HEK293 (cell line): ENCODE results near the gene CENPB.

ENCODE experiments used
- ATF2 ChIP-seq: fragments of 450-650 bp; formaldehyde crosslinking; IDR thresholded peaks from 2 replicates; pipeline ENCODE4 v1.5.1; 2016; ENCODE audit warnings: missing biosample characterization, missing genetic modification characterization, low read depth
- BCL11B ChIP-seq: fragments of 450-650 bp; formaldehyde crosslinking; IDR thresholded peaks from 2 replicates; pipeline ENCODE4 v1.5.1; 2016; ENCODE audit warnings: low read depth, missing biosample characterization, missing genetic modification characterization
- CTCF ChIP-seq: fragments of 450-650 bp; formaldehyde crosslinking; IDR thresholded peaks from 2 replicates; pipeline ENCODE4 v1.5.1; 2016; ENCODE audit warnings: missing biosample characterization, missing genetic modification characterization
- GLIS2 ChIP-seq: fragments of 450-650 bp; formaldehyde crosslinking; IDR thresholded peaks from 2 replicates; pipeline ENCODE4 v1.5.1; 2016; ENCODE audit warnings: missing biosample characterization, missing genetic modification characterization
- HIC1 ChIP-seq: fragments of 450-650 bp; formaldehyde crosslinking; IDR thresholded peaks from 2 replicates; pipeline ENCODE4 v1.5.1; 2016; ENCODE audit warnings: missing biosample characterization, missing genetic modification characterization
- KLF8 ChIP-seq: fragments of 450-650 bp; formaldehyde crosslinking; IDR thresholded peaks from 2 replicates; pipeline ENCODE4 v1.5.1; 2016; ENCODE audit warnings: missing biosample characterization, missing genetic modification characterization
- PRDM4 ChIP-seq: fragments of 450-650 bp; formaldehyde crosslinking; IDR thresholded peaks from 2 replicates; pipeline ENCODE4 v1.5.1; 2017; ENCODE audit warnings: missing biosample characterization, missing genetic modification characterization
- ZBTB11 ChIP-seq: fragments of 450-650 bp; formaldehyde crosslinking; conservative IDR thresholded peaks from 2 replicates; pipeline ENCODE4 v1.5.1; 2016; ENCODE audit warnings: low read depth, missing biosample characterization, missing genetic modification characterization
- ZBTB26 ChIP-seq: fragments of 450-650 bp; formaldehyde crosslinking; optimal IDR thresholded peaks from 2 replicates; pipeline ENCODE3; 2016; ENCODE audit warnings: missing biosample characterization, mild to moderate bottlenecking, missing genetic modification characterization
- ZBTB7A ChIP-seq: fragments of 450-650 bp; formaldehyde crosslinking; IDR thresholded peaks from 2 replicates; pipeline ENCODE4 v1.5.1; 2016; ENCODE audit warnings: low read depth, missing biosample characterization, missing genetic modification characterization
- ZFHX2 ChIP-seq: fragments of 450-650 bp; formaldehyde crosslinking; conservative IDR thresholded peaks from 2 replicates; pipeline ENCODE4 v1.5.1; 2016; ENCODE audit warnings: missing biosample characterization, missing genetic modification characterization
- ZFP37 ChIP-seq: fragments of 450-650 bp; formaldehyde crosslinking; IDR thresholded peaks from 2 replicates; pipeline ENCODE4 v1.5.1; 2016; ENCODE audit warnings: missing biosample characterization, missing genetic modification characterization
- ZIC2 ChIP-seq: fragments of 450-650 bp; formaldehyde crosslinking; IDR thresholded peaks from 2 replicates; pipeline ENCODE4 v1.5.1; 2016; ENCODE audit warnings: missing biosample characterization, missing genetic modification characterization
- ZNF114 ChIP-seq: fragments of 450-650 bp; formaldehyde crosslinking; IDR thresholded peaks from 2 replicates; pipeline ENCODE4 v1.5.0; 2017; ENCODE audit warnings: missing biosample characterization, missing genetic modification characterization
- ZNF146 ChIP-seq: fragments of 450-650 bp; formaldehyde crosslinking; IDR thresholded peaks from 2 replicates; pipeline ENCODE4 v1.5.1; 2016; ENCODE audit warnings: missing biosample characterization, missing genetic modification characterization
- ZNF335 ChIP-seq: fragments of 450-650 bp; formaldehyde crosslinking; conservative IDR thresholded peaks from 2 replicates; pipeline ENCODE4 v1.5.1; 2016; ENCODE audit warnings: missing biosample characterization, missing genetic modification characterization
- ZNF366 ChIP-seq: fragments of 450-650 bp; formaldehyde crosslinking; conservative IDR thresholded peaks from 2 replicates; pipeline ENCODE4 v1.5.1; 2016; ENCODE audit warnings: missing biosample characterization, missing genetic modification characterization
- ZNF391 ChIP-seq: fragments of 450-650 bp; formaldehyde crosslinking; IDR thresholded peaks from 2 replicates; pipeline ENCODE4 v1.5.1; 2016; ENCODE audit warnings: low read depth, missing biosample characterization, missing genetic modification characterization, borderline replicate concordance
- ZNF404 ChIP-seq: fragments of 450-650 bp; formaldehyde crosslinking; IDR thresholded peaks from 2 replicates; pipeline ENCODE4 v1.5.1; 2017; ENCODE audit warnings: missing biosample characterization, missing genetic modification characterization
- ZNF423 ChIP-seq: fragments of 450-650 bp; formaldehyde crosslinking; IDR thresholded peaks from 2 replicates; pipeline ENCODE4 v1.5.1; 2016; ENCODE audit warnings: missing biosample characterization, missing genetic modification characterization
- ZNF843 ChIP-seq: fragments of 450-650 bp; formaldehyde crosslinking; IDR thresholded peaks from 2 replicates; pipeline ENCODE4 v1.5.1; 2016; ENCODE audit warnings: missing biosample characterization, missing genetic modification characterization
- ZSCAN5A ChIP-seq: fragments of 450-650 bp; formaldehyde crosslinking; IDR thresholded peaks from 2 replicates; pipeline ENCODE4 v1.5.1; 2016; ENCODE audit warnings: missing biosample characterization, missing genetic modification characterization

CENPB gene

GRCh38 chr20:3795511-3796468 is 9.2 kb upstream of the CENPB start, which contains the start of gene CDC25B (continued):
- TF ChIP-seq ZBTB7A, result peak; percentile 51; the same call in 1 of the 2 replicates
- TF ChIP-seq ZNF335 (tag by site-specific recombination), result no peak; the same call in none of the 2 replicates
- TF ChIP-seq ATF2 (tag by site-specific recombination), result peak; percentile 49; the same call in 1 of the 2 replicates
- peak; percentile 87 for TF ChIP-seq ZSCAN5A
- TF ChIP-seq GLIS2 (tag by site-specific recombination), result peak; percentile 88
- peak; percentile 59 for TF ChIP-seq CTCF (tag by site-specific recombination)
- TF ChIP-seq ZNF404 (tag by site-specific recombination), result no peak
- no peak for TF ChIP-seq ZNF114 (tag by site-specific recombination)
- TF ChIP-seq ZBTB11 (tag by site-specific recombination), result no peak; the same call in 1 of the 2 replicates
- TF ChIP-seq ZNF391, result peak; percentile 74; the same call in 1 of the 2 replicates
- TF ChIP-seq ZFP37, result 0 out of 2 replicates have a peak, but pooled peaks have one; percentile 53
- TF ChIP-seq ZFHX2, result peak; percentile 70
- peak; percentile 35; the same call in 1 of the 2 replicates for TF ChIP-seq ZIC2 (tag by site-specific recombination)
- no peak for TF ChIP-seq ZNF843 (tag by site-specific recombination)
- no peak for TF ChIP-seq HIC1 (tag by site-specific recombination)
- TF ChIP-seq PRDM4 (tag by site-specific recombination), result 0 out of 2 replicates have a peak, but pooled peaks have one; percentile 40
- peak; percentile 44 for TF ChIP-seq ZBTB26
- TF ChIP-seq ZNF423 (tag by site-specific recombination), result peak; percentile 95
- TF ChIP-seq KLF8 (tag by site-specific recombination), result peak; percentile 68
- TF ChIP-seq BCL11B (tag by site-specific recombination), result no peak
- TF ChIP-seq ZNF146 (tag by site-specific recombination), result 0 out of 2 replicates have a peak, but pooled peaks have one; percentile 9
- TF ChIP-seq ZNF366 (tag by site-specific recombination), result peak; percentile 42; the same call in 1 of the 2 replicates
